COR-L47 (cell line): ENCODE measurements around the gene INSYN2B.

Source experiments
- DNase-seq: peaks from one replicate; lab custom pipeline; 2025; lab: John Stamatoyannopoulos, UW

Gene INSYN2B

DNA sequence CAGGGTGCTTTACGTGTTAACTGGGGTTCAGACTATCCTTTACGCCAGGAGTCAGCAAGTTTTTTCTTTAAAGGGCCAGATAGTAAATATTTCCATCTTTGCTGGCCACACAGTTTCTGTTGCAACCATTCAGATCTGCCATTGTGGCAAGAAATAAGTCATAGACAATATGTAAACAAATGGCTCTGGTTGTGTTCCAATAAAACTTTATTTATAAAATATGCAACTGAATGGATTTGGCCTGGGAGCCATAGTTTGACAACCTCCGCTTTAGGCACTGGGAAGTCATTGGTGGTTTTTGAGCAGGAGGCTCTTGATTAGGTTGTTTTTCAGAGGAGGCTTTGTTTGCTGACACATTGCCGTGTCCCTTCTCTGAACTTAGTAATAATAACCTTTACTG, 90.7 kb downstream of the INSYN2B start:
- no peak for DNase-seq

GRCh38 chr5:169886677-169887076, 93.6 kb downstream of the INSYN2B start:
- DNase-seq, result no peak

DNA sequence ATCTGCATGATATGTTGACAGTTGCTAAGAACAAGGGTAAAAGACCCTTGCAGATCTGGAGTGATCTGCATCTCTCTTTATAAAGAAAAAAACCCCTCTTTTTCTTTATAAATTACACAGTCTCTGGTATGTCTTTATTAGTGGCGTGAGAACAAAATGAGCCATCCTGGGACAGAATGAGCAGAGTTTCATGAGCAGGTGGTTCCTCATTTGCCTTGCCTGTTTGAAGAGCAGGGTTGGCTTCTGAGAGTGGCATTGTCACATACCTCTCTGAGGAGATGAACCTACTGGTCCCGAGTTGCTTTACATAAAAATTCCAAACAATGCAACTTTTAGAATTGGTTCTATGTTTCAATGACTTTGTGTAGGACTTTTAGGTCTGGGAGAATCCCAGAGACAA, 94.3 kb downstream of the INSYN2B start:
- DNase-seq, result no peak

DNA sequence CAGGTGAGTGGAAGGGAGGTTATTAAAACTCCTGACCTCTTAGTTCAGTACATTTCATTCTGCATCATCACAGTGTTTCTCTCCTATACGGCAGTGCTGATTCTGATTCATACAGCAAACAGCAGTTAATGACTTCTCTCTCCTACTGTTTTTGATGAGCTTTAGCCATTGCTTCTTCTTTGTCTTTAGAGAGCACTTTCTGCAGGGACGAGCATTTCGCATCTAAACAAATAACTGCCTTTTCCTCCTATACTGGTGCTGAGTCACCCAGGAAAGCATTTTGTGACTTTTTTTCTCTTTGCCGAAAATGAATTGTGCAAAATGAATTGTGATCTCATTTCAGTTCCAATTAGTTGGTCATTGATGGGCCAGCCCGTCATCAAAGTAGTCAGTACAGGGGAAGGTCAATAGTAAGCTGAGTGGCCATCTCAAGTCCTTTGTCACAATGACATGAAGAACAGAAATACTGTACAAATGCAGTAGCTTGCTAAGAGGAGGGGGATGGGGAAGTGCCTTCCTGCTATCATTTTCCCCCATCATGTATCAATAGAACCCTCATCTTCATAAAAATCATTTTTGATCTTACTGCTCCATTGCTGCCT, 98.5 kb downstream of the INSYN2B start:
- no peak for DNase-seq

- DNase-seq, result no peak
These were observed 99.5 kb downstream of the INSYN2B start for GRCh38 chr5:169880785-169881184.

GRCh38 chr5:169880012-169880663, 100.2 kb downstream of the INSYN2B start:
- no peak for DNase-seq

DNA sequence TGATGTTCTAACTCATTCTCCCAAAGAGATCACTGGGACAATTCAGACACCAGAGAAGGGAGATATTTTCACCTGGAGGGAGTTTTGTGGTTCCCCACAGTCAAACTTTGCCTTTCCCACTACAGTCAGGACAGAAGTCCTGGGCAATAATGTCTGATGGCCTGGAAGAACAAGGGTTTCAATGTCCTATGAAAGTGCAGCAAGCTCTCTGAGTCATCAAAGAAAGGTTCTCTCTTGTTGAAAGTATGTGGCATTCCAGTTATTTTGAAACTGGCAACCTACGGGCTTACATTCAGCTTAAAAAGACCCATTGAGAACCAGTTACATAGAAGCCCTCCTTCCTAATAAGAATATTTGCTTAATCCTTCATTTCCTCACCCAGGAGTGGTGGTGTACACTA, 103.9 kb downstream of the INSYN2B start:
- DNase-seq, result no peak

GRCh38 chr5:169875731-169876130, 104.6 kb downstream of the INSYN2B start:
- DNase-seq, result no peak

- no peak for DNase-seq
These were observed 105.1 kb downstream of the INSYN2B start for GRCh38 chr5:169875091-169875728.

- DNase-seq, result no peak
These were observed 105.7 kb downstream of the INSYN2B start for GRCh38 chr5:169874621-169875020.

- DNase-seq, result no peak
These were observed 106.7 kb downstream of the INSYN2B start for GRCh38 chr5:169873642-169874041.

GRCh38 chr5:169871826-169872490, 108.3 kb downstream of the INSYN2B start:
- DNase-seq, result no peak

DNA sequence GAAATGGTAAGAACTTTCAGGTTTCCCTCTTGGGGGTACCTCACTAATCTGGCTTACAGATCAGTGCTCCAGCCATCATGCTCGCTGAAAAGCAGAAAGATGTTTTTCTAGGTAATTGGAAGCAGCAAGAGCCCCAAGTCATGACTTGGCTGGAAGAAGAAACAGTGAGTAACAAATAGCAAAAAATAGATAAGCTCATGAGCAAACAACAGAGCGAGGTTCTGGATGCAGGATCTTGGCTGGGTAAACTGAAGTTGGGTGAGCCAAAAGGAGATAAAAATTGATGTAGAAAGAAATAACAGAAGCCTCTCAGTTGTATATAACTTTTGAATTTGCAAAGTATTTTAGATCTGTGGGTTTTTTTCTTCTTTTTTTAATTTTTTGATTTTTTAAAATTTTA, 110.1 kb downstream of the INSYN2B start:
- no peak for DNase-seq

DNA sequence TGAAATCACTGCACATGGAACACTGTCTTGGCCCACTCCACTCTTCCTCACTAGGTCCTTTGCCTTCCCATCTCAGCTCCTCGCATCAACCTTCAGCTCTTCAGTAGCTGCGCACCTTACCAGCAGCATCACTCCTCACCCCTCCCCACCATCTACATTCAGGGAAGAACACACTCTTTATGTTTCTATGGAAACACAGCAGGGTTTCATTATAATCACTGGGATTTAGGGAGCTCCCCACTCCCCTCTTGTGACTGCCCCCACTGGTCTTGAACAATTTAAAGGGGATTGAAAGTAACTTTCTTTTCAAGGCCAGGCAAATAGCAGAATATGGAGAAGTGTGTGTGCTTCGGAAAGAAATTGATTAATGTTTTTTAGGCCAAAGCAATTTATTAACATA, 111.2 kb downstream of the INSYN2B start:
- peak; percentile 28 for DNase-seq

DNA sequence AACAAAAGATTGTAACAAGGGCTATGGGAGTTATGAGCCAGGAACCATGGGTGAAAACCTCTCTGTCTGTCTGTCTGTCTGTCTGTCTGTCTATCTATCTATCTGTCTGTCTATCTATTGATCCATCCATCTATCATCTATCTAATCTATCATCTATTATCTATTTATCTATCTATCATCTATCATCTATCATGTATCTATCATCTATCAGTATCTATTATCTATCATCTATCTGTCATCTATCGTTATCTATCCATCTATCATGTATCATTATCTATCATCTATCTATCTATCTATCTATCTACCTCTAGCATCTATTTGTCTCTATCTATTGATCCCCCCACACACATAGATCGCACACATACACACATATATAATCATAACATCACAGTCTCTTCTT, 112.9 kb downstream of the INSYN2B start:
- no peak for DNase-seq

DNA sequence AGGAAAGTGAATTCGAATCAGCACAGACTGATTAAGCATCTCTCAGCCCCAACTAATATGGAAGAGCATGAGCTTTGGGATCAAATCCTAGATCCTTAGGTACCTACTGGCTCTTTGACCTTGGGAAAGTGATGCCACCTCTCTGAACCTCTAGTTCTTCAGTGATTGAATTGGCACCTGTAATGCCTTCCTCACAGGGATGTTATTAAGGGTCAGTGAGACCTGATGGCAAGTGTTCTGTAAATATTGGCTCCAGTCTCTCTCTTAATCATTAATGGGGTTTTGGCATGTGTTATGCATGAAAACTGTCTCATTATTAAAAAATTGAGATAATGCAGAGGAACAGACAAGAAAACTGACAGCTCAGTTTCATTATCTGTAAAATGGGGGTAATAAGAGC, 115.8 kb downstream of the INSYN2B start:
- DNase-seq, result no peak

DNA sequence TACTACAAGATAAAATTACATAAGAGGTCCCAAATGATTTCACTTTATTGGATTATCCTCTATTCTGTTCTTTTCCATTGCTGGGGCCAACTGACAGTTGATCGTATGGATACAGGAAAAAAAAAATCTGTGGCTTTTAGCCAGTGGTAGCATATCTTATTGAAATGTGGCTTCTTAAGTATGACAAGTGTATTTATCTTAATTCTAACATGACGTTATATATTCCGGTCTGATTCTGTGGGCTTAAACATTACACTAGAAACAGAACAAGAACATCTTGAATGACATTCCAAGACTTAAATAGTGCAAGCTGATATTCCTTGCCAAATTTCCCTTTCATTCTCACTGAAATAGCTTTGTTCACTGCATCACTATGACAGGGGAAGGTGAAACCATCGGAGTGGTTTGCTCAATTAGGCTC, 117.9 kb downstream of the INSYN2B start:
- no peak for DNase-seq

- no peak for DNase-seq
These were observed 118.4 kb downstream of the INSYN2B start for GRCh38 chr5:169861934-169862333.

GRCh38 chr5:169861433-169861832, 118.9 kb downstream of the INSYN2B start:
- no peak for DNase-seq

DNA sequence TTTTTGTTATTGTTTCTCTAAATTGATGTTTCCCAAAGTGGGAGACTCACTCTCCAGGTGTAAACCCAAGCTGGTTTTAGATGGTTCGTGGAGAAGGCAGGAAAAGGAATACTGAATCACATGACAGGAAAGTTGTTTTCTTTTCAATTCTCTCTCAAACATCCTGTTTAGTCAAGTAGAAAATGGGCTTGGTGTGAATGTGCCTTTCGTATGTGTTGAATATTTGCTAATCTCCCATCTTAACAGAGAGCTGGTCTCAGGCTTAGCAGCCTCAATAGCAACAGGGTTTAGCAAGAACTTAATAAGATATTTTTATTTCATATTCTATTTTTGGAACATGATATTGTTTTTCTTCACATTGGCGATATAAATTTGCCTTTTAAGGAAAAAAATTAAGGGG, 119.7 kb downstream of the INSYN2B start:
- DNase-seq, result no peak

GRCh38 chr5:169856571-169856970, 123.7 kb downstream of the INSYN2B start:
- no peak for DNase-seq

GRCh38 chr5:169851321-169851850, 128.9 kb downstream of the INSYN2B start:
- no peak for DNase-seq

GRCh38 chr5:169850409-169850808, 129.9 kb downstream of the INSYN2B start:
- no peak for DNase-seq
